Effector memory CD8-positive, alpha-beta T cell (primary cell): Measurements from ENCODE around the gene STARD3NL.
"Not testable (repeated sequence)": the region's sequence is repeated elsewhere in the genome, so short reads cannot be mapped to it uniquely, and the experiment has no call there.

Source experiments
- ATAC-seq: fragments of 150-1000 bp; cut with Tn5 transposase; replicated peaks from 2 replicates; pipeline ENCODE4 v1.10.0; 2021; ENCODE audit warnings: mild to moderate bottlenecking, moderate library complexity
- DNase-seq, 3 experiments: peaks; one replicate each; pipeline ENCODE4 v3.0.0; 2021
- H3K27ac Mint-ChIP-seq, 2 donors: one replicate each; pipeline ENCODE4 v1.8.0; 2022; ENCODE audit warnings: mild to moderate bottlenecking in 2 of 2, mixed read lengths in 2 of 2, moderate library complexity in 2 of 2
- H3K27me3 Mint-ChIP-seq, 2 donors: one replicate each; pipeline ENCODE4 v1.8.0; 2022; ENCODE audit warnings: mixed read lengths in 2 of 2
- H3K36me3 Mint-ChIP-seq: one replicate; pipeline ENCODE4 v1.8.0; 2022; ENCODE audit warnings: mild to moderate bottlenecking, moderate library complexity, mixed read lengths; ENCODE audit not compliant: insufficient read depth
- H3K4me1 Mint-ChIP-seq, 2 donors: one replicate each; pipeline ENCODE4 v1.8.0; 2022; ENCODE audit warnings: low read depth in 2 of 2, mixed read lengths in 2 of 2
- H3K4me3 Mint-ChIP-seq, 2 donors: one replicate each; pipeline ENCODE4 v1.8.0; 2022; ENCODE audit warnings: mild to moderate bottlenecking in 2 of 2, mixed read lengths in 2 of 2, moderate library complexity in 2 of 2
- H3K9me3 Mint-ChIP-seq, 2 donors: one replicate each; pipeline ENCODE4 v1.8.0; 2022; ENCODE audit warnings: mixed read lengths in 2 of 2

The STARD3NL gene

GRCh38 chr7:38241071-38241470, 63.0 kb downstream of the STARD3NL start:
- H3K36me3 Mint-ChIP-seq: peaks cover 96% of the 10 kb centered on the region
- peak overlapping the region; percentile 95 to 99 for H3K27ac Mint-ChIP-seq
- DNase-seq: no peak
- peak overlapping the region; percentile 79 to 80 for H3K4me3 Mint-ChIP-seq
- H3K9me3 Mint-ChIP-seq: no peaks in the 10 kb centered on the region
- peaks cover 64 to 75% of the 10 kb centered on the region in 2 donors for H3K4me1 Mint-ChIP-seq
- no peak for ATAC-seq
- H3K27me3 Mint-ChIP-seq: no peaks in the 10 kb centered on the region

GRCh38 chr7:38242814-38243213, 64.8 kb downstream of the STARD3NL start:
- DNase-seq: peak in 2 of 3 experiments; percentile 36 to 38
- Mint-ChIP-seq H3K9me3 (no peaks in the 10 kb centered on the region), H3K4me1 (peaks cover 58 to 75% of the 10 kb centered on the region in 2 donors), H3K4me3 (peak overlapping the region; percentile 79 to 80), H3K36me3 (peaks cover 97% of the 10 kb centered on the region), H3K27me3 (no peaks in the 10 kb centered on the region), H3K27ac (peak overlapping the region; percentile 95 to 99)
- peak; percentile 76 for ATAC-seq

GRCh38 chr7:38243345-38243744, 65.3 kb downstream of the STARD3NL start:
- H3K9me3 Mint-ChIP-seq, DNase-seq, H3K27me3 Mint-ChIP-seq: not testable (repeated sequence)
- peak; percentile 23 for ATAC-seq
- Mint-ChIP-seq H3K4me1 (peaks cover 58 to 74% of the 10 kb centered on the region in 2 donors), H3K36me3 (peaks cover 97% of the 10 kb centered on the region), H3K4me3 (peak overlapping the region; percentile 79 to 80), H3K27ac (peak overlapping the region; percentile 95 to 99)

GRCh38 chr7:38244516-38244915, 66.5 kb downstream of the STARD3NL start:
- H3K27me3 Mint-ChIP-seq: no peaks in the 10 kb centered on the region
- H3K9me3 Mint-ChIP-seq: no peaks in the 10 kb centered on the region
- H3K27ac Mint-ChIP-seq: peak overlapping the region; percentile 95 to 99
- peak overlapping the region; percentile 79 to 80 for H3K4me3 Mint-ChIP-seq
- ATAC-seq: no peak
- peaks cover 57 to 75% of the 10 kb centered on the region in 2 donors for H3K4me1 Mint-ChIP-seq
- DNase-seq: no peak
- peaks cover 97% of the 10 kb centered on the region for H3K36me3 Mint-ChIP-seq

- Mint-ChIP-seq H3K9me3 (no peaks in the 10 kb centered on the region), H3K4me1 (peaks cover 59 to 78% of the 10 kb centered on the region in 2 donors), H3K4me3 (peak overlapping the region; percentile 79 to 80), H3K27me3 (no peaks in the 10 kb centered on the region), H3K36me3 (peaks cover 100% of the 10 kb centered on the region), H3K27ac (peak overlapping the region; percentile 95 to 99)
- peak; percentile 64 for ATAC-seq
- DNase-seq: peak in 1 of 3 experiments; percentile 29
Measured at GRCh38 chr7:38245409-38245977, 67.4 kb downstream of the STARD3NL start.

- peak overlapping the region; percentile 79 to 80 for H3K4me3 Mint-ChIP-seq
- H3K36me3 Mint-ChIP-seq: peaks cover 93% of the 10 kb centered on the region
- no peak for ATAC-seq
- peaks cover 50 to 69% of the 10 kb centered on the region in 2 donors for H3K4me1 Mint-ChIP-seq
- DNase-seq: no peak
- peak overlapping the region; percentile 95 to 99 for H3K27ac Mint-ChIP-seq
- H3K9me3 Mint-ChIP-seq: no peaks in the 10 kb centered on the region
- no peaks in the 10 kb centered on the region for H3K27me3 Mint-ChIP-seq
Measured at GRCh38 chr7:38248069-38248567, 70.1 kb downstream of the STARD3NL start.

GRCh38 chr7:38249849-38250248, 71.8 kb downstream of the STARD3NL start:
- peaks cover 85% of the 10 kb centered on the region for H3K36me3 Mint-ChIP-seq
- not testable (repeated sequence) for DNase-seq, ATAC-seq, H3K9me3 Mint-ChIP-seq, H3K27me3 Mint-ChIP-seq
- H3K4me1 Mint-ChIP-seq: peaks cover 40 to 54% of the 10 kb centered on the region in 2 donors
- peak overlapping the region; percentile 79 to 80 for H3K4me3 Mint-ChIP-seq
- H3K27ac Mint-ChIP-seq: peak overlapping the region; percentile 95 to 99

GRCh38 chr7:38257350-38257677, 79.3 kb downstream of the STARD3NL start:
- DNase-seq: no peak
- H3K27ac Mint-ChIP-seq: peak overlapping the region; percentile 62 to 82
- ATAC-seq: no peak
- H3K9me3 Mint-ChIP-seq: no peaks in the 10 kb centered on the region
- H3K4me1 Mint-ChIP-seq: peaks cover 9 to 11% of the 10 kb centered on the region in 2 donors
- peak overlapping the region; percentile 27 to 55 for H3K4me3 Mint-ChIP-seq
- H3K36me3 Mint-ChIP-seq: peaks cover 68% of the 10 kb centered on the region
- no peaks in the 10 kb centered on the region for H3K27me3 Mint-ChIP-seq

- H3K9me3 Mint-ChIP-seq, DNase-seq, H3K27me3 Mint-ChIP-seq: not testable (repeated sequence)
- Mint-ChIP-seq H3K27ac (peak overlapping the region; percentile 38 to 82), H3K36me3 (peaks cover 70% of the 10 kb centered on the region), H3K4me1 (peaks cover 4 to 13% of the 10 kb centered on the region in 2 donors), H3K4me3 (peak overlapping the region; percentile 27 to 43)
- peak; percentile 79 for ATAC-seq
Measured at GRCh38 chr7:38259157-38259556, 81.1 kb downstream of the STARD3NL start.

GRCh38 chr7:38261601-38262000, 83.6 kb downstream of the STARD3NL start:
- H3K9me3 Mint-ChIP-seq, DNase-seq, H3K27me3 Mint-ChIP-seq, ATAC-seq: not testable (repeated sequence)
- Mint-ChIP-seq H3K4me1 (peaks cover 4 to 14% of the 10 kb centered on the region in 2 donors), H3K4me3 (peak overlapping the region; percentile 59 to 62), H3K36me3 (peaks cover 77% of the 10 kb centered on the region), H3K27ac (peak overlapping the region; percentile 49 to 81)

GRCh38 chr7:38262026-38262425, 84.0 kb downstream of the STARD3NL start:
- Mint-ChIP-seq H3K36me3 (peaks cover 79% of the 10 kb centered on the region), H3K4me1 (peaks cover 4 to 14% of the 10 kb centered on the region in 2 donors), H3K27ac (peak overlapping the region; percentile 49 to 81), H3K4me3 (peak overlapping the region; percentile 59 to 62)
- ATAC-seq, DNase-seq, H3K27me3 Mint-ChIP-seq, H3K9me3 Mint-ChIP-seq: not testable (repeated sequence)

- DNase-seq (no peak), ATAC-seq (no peak)
- peak overlapping the region; percentile 59 to 71 for H3K4me3 Mint-ChIP-seq
Measured at GRCh38 chr7:38262545-38262944, 84.5 kb downstream of the STARD3NL start.

GRCh38 chr7:38263274-38263673, 85.2 kb downstream of the STARD3NL start:
- Mint-ChIP-seq H3K4me3 (peak overlapping the region; percentile 59 to 71), H3K27ac (peak overlapping the region in 1 of 2 donors; percentile 29), H3K36me3 (peaks cover 75% of the 10 kb centered on the region)
- not testable (repeated sequence) for ATAC-seq, DNase-seq, H3K9me3 Mint-ChIP-seq, H3K4me1 Mint-ChIP-seq, H3K27me3 Mint-ChIP-seq

More at GRCh38 chr7:38262545-38262944, 84.5 kb downstream of the STARD3NL start:
- H3K36me3 Mint-ChIP-seq: peaks cover 77% of the 10 kb centered on the region
- peak overlapping the region in 1 of 2 donors; percentile 29 for H3K27ac Mint-ChIP-seq
- no peaks in the 10 kb centered on the region for H3K9me3 Mint-ChIP-seq
- no peaks in the 10 kb centered on the region for H3K27me3 Mint-ChIP-seq
- peaks cover under 1 to 12% of the 10 kb centered on the region in 2 donors for H3K4me1 Mint-ChIP-seq

GRCh38 chr7:38264602-38265001, 86.6 kb downstream of the STARD3NL start:
- Mint-ChIP-seq H3K36me3 (peaks cover 78% of the 10 kb centered on the region), H3K27ac (peak overlapping the region; percentile 75 to 82), H3K4me3 (peak overlapping the region; percentile 62 to 71)
- H3K27me3 Mint-ChIP-seq, H3K4me1 Mint-ChIP-seq, DNase-seq, H3K9me3 Mint-ChIP-seq: not testable (repeated sequence)
- ATAC-seq: peak; percentile 66
